ENCODE measurements around the gene ACTL7A. TPM values are rescaled to one million over a fixed set of nuclear protein-coding genes. Genes with fewer than 3 reads are reported as not detected.

ACTL7A gene
- total and polyA plus RNA-seq, 2 of the 13 experiments (the other 11 are each of a cell fraction or from before 2014, with no cell fraction given), result not detected

DNA sequence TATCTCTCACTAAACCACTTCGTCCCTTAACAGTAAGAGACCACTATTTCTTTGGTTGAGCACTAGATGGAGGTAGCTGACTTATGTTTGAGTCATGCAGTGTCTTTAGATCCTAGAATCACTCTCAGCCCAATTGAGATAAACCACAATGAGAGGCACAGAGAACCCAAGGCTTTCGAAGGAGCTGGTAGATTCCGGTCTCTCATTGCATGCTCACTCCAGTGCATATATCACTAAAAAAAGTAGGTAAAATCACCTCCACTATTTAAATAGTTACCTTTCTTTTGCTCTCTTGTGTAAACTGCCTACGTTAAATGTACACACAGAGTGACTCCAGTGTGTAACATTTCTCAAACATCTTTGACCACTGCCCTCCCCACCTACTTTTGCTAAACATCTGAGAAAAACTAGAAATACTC is 27.6 kb downstream of the ACTL7A start (continued):
- TF ChIP-seq, protein P1, sequence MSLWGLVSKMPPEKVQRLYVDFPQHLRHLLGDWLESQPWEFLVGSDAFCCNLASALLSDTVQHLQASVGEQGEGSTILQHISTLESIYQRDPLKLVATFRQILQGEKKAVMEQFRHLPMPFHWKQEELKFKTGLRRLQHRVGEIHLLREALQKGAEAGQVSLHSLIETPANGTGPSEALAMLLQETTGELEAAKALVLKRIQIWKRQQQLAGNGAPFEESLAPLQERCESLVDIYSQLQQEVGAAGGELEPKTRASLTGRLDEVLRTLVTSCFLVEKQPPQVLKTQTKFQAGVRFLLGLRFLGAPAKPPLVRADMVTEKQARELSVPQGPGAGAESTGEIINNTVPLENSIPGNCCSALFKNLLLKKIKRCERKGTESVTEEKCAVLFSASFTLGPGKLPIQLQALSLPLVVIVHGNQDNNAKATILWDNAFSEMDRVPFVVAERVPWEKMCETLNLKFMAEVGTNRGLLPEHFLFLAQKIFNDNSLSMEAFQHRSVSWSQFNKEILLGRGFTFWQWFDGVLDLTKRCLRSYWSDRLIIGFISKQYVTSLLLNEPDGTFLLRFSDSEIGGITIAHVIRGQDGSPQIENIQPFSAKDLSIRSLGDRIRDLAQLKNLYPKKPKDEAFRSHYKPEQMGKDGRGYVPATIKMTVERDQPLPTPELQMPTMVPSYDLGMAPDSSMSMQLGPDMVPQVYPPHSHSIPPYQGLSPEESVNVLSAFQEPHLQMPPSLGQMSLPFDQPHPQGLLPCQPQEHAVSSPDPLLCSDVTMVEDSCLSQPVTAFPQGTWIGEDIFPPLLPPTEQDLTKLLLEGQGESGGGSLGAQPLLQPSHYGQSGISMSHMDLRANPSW (CRISPR knock-in tag; IDR thresholded peaks at IDR 0.05; ENCODE audit: borderline replicate concordance), result no peak
- TF ChIP-seq ZNF225 (CRISPR knock-in tag; IDR thresholded peaks at IDR 0.05) (no peak), ZBTB14 (CRISPR knock-in tag; IDR thresholded peaks at IDR 0.05) (no peak), RFX5 (IDR thresholded peaks at IDR 0.05; ENCODE audit: low read depth, low read length) (no peak), ZNF576 (CRISPR knock-in tag; IDR thresholded peaks at IDR 0.05) (no peak), HIVEP1 (CRISPR knock-in tag; IDR thresholded peaks at IDR 0.05) (no peak), ZNF878 (CRISPR knock-in tag; IDR thresholded peaks at IDR 0.05) (no peak), ZNF766 (CRISPR knock-in tag; IDR thresholded peaks at IDR 0.05; ENCODE audit: borderline replicate concordance) (no peak), ZNF770 (CRISPR knock-in tag; IDR thresholded peaks at IDR 0.05) (0 out of 2 replicates have a peak, but pooled peaks have one; percentile 21), SCMH1 (CRISPR knock-in tag; IDR thresholded peaks at IDR 0.05; ENCODE audit: borderline replicate concordance) (no peak), ATF2 (CRISPR knock-in tag; IDR thresholded peaks at IDR 0.05) (no peak), EZH2 (conservative IDR thresholded peaks at IDR 0.05; ENCODE audit: low read depth, low read length) (no peak), HNF1B (CRISPR knock-in tag; IDR thresholded peaks at IDR 0.05) (no peak), TOE1 (CRISPR knock-in tag; IDR thresholded peaks at IDR 0.05) (no peak), MIER3 (CRISPR knock-in tag; IDR thresholded peaks at IDR 0.05; ENCODE audit: borderline replicate concordance) (no peak; the same call in 1 of the 2 replicates)
- TF ChIP-seq, protein P2, sequence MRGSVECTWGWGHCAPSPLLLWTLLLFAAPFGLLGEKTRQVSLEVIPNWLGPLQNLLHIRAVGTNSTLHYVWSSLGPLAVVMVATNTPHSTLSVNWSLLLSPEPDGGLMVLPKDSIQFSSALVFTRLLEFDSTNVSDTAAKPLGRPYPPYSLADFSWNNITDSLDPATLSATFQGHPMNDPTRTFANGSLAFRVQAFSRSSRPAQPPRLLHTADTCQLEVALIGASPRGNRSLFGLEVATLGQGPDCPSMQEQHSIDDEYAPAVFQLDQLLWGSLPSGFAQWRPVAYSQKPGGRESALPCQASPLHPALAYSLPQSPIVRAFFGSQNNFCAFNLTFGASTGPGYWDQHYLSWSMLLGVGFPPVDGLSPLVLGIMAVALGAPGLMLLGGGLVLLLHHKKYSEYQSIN (CRISPR knock-in tag; IDR thresholded peaks at IDR 0.05; ENCODE audit: borderline replicate concordance), result no peak
- TF ChIP-seq, protein P3, sequence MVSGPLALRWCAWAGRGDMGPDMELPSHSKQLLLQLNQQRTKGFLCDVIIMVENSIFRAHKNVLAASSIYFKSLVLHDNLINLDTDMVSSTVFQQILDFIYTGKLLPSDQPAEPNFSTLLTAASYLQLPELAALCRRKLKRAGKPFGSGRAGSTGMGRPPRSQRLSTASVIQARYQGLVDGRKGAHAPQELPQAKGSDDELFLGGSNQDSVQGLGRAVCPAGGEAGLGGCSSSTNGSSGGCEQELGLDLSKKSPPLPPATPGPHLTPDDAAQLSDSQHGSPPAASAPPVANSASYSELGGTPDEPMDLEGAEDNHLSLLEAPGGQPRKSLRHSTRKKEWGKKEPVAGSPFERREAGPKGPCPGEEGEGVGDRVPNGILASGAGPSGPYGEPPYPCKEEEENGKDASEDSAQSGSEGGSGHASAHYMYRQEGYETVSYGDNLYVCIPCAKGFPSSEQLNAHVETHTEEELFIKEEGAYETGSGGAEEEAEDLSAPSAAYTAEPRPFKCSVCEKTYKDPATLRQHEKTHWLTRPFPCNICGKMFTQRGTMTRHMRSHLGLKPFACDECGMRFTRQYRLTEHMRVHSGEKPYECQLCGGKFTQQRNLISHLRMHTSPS (CRISPR knock-in tag; IDR thresholded peaks at IDR 0.05; ENCODE audit: low read depth), result no peak

All from HepG2 (cell line).